Activated T-helper 1 cell treated with Interleukin-2 at 50 U/mL for 16 hours (primary cell): ENCODE data around the gene RAB15.

Experiments
- DNase-seq: peaks from one replicate; pipeline ENCODE4 v3.0.0-alpha.2; 2020; ENCODE audit warnings: low read depth

RAB15 gene

DNA sequence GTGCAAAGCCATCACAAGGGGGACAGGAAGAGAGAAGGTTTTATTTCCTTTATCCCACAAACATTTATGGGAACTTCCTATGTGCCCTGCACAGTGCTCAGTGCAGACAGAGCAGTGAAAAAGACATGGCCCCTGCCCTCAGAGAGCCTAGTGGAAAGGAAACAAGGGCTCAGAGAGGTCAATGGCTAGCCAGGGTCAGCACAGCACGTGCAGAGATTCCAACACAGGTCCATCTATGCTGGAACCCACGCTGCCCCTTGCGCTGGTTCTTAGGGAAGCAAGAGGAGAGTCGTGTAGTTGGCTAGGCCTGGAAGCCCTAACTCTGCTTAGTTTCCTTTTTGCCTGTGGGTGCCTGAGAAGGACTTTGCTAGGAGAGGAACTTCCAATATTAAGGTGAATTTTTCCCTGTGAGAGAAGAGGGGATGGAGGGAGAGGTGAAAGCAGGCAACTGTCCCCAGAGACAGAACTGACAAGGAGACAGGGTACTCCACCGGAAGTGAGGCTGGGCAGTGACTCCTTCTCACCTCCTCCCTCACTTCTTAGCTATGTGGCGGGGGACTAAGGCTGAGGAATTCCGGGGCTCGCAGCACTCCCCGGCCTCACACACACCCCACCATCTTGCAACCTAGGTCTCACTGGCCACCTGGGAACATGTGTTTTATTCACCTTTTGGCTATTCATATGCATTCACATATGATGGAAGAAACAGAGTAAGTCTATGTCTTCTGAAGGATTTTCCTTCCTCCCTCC lies 17.5 kb downstream of the RAB15 start:
- no peak for DNase-seq

DNA sequence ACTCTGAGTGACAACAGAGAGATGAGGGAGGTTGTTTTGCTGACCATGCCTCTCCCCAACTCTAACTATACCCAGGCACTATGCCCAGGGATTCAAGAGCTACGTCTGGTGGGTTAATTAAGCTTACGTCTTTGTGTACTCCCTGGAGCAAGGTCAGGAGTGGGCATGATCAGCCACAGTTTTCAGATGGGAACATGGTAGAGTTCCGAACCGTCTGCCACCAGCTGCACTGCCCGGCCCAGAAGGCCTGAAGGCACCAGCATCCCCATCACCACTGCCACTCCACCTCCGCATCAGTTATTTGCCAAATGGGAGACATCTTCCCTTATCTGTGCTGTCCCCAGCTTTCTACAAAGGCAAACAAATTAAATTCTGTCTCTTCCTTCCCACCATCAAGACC lies 18.5 kb downstream of the RAB15 start:
- no peak for DNase-seq

DNA sequence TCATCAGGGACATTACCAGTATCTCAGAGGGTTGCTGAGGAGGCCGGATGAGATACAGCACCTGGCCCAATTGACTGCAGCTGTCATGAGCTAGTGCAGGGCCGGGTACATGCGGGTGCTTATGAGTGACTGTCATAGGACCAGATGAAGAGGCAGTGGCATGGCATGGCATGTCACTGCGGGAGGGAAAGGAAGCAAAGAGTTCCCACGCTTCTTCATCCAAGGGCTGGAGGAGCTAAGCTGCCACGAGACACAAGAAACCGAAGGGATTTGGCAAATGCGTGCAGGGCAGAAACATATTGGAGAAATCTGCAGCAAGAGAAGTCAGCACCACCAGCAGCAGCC lies 18.9 kb downstream of the RAB15 start:
- DNase-seq: no peak

GRCh38 chr14:64952598-64953309 lies 19.4 kb downstream of the RAB15 start:
- DNase-seq: no peak

- no peak for DNase-seq
Observed at GRCh38 chr14:64951724-64952123, 20.4 kb downstream of the RAB15 start.

DNA sequence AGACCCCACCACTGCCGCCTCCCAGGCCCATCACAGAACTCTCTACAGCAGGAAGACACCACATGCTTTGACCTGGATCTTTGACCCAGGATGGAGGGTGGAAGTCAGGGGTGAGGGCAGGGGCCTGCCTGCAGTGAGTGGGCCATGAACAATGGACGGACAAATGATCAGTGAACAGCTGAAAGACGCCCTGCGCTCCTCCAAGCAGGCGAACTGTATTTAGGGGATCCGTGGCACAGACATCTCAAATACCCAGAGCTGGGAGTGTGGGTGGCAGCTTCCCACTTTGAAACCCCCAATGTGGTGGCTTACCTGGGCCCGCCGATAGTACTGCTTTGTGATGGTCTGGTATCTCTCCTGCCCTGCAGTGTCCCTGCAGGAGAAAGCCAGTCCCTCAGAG lies 20.8 kb downstream of the RAB15 start:
- DNase-seq: no peak

- DNase-seq: no peak
Observed at GRCh38 chr14:64950889-64951288, 21.2 kb downstream of the RAB15 start.

DNA sequence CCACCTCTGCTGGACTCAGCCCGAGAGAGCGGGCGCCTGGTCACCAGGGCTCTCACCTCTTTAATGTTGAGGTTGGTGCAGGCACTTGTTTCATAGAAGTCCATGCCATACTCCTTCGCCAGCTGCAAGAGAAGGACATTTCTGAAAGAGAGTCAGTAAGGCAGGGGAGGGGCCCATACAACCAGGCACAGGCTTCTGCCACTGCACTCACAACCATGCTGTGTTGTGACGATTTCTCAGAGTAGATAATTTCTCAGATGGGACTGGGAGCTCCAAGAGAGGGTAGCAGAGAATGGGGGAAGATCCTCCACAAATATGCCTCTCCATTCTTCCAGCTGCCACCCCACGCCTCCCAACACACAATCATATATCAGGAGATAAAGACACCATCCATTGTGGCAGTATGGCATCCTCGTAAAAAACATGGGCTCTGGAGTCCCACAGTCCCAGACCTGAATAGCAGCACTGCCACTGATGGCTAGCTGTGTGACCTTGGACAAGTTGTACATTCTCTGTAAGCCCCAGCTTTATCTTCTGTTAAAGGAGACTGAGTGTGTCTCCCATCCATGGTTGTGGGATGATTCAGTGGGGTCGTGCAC lies 23.4 kb downstream of the RAB15 start:
- no peak for DNase-seq

DNA sequence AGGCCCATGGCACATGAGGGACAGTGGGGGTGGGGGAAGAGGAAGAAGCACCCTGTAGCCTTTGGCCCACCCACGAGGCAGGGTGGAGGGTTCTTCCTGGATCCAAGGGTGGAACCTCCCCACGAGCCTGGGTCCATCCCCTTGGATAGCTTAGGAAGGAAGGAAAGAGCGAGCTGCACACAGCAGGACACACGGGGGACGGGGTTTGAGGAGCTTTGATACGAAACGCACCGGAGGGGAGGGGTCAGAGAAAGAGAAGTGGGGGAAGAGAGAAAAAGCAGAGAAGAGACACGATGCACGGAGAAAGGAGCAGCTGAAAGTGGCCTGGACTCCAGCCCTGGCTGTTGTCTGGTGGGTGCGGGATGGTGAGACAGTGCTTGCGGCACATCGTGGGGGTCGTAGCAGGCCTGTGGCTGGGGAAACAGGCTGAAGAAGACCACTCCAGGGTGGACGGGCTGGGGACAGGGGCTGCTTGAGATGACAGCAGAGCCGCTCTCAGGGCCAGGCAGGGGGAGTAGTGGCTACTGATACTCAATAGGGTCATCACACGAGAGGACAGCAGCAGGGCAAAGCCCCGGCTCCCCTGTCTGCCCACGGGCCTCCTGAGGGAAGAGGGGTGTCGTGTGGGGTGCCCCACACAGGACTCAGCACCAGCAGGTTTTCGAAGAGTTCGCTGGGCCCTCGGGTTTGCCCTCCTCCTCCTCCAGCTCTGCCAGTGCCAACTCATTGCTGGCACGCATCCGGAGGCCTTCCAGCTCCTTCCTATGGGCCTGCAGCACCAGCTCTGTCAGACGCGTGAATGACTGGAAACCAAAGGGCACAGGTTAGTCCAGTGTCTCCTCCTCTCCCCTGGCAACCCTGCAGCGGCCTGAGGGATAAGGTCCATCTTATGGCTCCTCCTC lies 24.2 kb downstream of the RAB15 start:
- no peak for DNase-seq

- no peak for DNase-seq
Observed at GRCh38 chr14:64946310-64947045, 25.7 kb downstream of the RAB15 start.

GRCh38 chr14:64945431-64946178 lies 26.5 kb downstream of the RAB15 start:
- DNase-seq: no peak

DNA sequence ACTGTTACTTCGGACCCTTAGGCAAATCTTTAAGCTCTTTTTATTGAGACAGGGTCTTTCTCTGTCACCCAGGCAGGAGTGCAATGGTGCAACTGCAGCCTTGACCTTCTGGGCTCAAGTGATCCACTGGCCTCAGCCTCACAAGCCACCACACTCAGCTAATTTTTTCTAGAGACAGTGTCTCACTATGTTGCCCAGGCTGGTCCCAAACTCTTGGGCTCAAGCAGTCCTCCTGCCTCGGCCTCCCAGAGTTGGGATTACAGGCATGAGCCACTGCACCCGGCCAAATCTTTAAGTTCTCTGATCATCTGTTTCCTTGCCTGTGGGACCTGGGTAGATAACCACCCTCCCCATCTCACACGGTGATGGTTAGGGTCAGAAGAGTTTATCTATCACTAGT lies 27.3 kb downstream of the RAB15 start:
- DNase-seq: no peak

DNA sequence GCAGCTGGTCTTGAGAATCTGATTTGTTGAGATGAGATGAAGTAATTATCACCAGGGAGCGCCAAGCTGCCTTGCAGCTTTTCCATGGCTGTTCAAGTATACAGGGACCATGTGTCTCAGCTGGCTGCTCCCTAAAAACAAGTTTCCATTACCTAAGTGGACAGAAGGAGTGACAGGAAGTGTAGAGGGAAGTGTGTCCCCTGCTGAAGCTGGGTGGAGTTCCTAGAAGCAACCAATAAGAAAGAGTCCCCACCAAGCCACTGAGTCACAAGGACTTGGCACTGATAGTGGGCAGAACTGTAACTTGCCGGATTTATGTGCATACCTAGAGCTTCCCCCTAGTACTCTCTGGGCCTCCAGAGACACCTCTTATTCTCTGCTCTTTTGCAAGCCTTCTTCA lies 28.1 kb downstream of the RAB15 start:
- no peak for DNase-seq

DNA sequence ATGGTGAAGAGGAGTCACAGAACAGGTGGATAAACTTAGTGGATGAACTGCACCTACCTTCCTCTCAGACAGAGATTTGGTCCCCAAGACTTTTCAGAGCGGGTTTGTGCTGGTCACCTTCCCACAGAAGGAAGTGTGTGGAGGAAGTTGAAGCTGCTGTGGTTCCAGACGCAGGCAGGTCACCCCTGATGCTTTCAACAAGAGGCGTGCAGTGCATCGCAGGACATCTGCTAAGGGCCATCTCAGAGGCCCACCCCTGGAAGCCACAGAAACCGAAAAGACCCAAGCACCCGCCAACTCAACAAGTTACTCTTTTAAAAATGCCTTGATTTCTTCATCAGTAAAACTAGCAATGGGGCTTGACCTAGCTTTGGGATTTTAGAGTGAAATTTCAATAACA lies 28.6 kb downstream of the RAB15 start:
- DNase-seq: no peak

DNA sequence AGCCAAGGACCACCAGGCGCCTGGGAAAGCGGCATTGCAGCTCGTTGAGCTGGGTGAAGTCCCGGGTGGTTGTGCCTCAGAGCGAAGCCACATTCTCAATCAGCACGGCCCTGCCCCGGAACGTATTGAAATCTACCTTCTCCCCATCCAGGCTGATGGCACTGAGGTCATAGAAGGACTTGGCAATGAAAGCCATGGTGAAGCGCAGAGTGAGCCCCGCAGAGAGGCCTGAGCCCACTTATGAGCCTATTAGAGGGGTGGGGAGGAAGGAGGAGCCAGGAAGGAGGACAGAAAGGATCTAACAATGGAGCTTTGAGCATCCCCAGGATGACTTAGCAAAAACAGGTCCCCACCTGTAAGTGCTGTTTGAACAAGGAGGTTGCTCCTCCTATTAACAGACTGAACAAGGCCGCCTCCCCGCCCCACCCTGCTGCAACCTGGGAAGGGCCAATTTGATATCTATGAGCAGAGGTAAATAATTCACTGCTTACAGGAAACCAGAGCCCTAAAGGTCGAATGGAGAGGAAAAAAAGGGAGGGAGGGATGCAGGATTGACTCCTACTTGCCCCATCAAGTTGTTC lies 29.5 kb downstream of the RAB15 start, which contains the start of gene GPX2:
Gene GPX2 (minus strand): TSS at position 215 of the 581 bp plus-strand sequence. CDS start 19 bp downstream, at position 196.
- no peak for DNase-seq

- no peak for DNase-seq
Observed at GRCh38 chr14:64940336-64940910, 31.7 kb downstream of the RAB15 start.

GRCh38 chr14:64939817-64940190 lies 32.3 kb downstream of the RAB15 start:
- no peak for DNase-seq

DNA sequence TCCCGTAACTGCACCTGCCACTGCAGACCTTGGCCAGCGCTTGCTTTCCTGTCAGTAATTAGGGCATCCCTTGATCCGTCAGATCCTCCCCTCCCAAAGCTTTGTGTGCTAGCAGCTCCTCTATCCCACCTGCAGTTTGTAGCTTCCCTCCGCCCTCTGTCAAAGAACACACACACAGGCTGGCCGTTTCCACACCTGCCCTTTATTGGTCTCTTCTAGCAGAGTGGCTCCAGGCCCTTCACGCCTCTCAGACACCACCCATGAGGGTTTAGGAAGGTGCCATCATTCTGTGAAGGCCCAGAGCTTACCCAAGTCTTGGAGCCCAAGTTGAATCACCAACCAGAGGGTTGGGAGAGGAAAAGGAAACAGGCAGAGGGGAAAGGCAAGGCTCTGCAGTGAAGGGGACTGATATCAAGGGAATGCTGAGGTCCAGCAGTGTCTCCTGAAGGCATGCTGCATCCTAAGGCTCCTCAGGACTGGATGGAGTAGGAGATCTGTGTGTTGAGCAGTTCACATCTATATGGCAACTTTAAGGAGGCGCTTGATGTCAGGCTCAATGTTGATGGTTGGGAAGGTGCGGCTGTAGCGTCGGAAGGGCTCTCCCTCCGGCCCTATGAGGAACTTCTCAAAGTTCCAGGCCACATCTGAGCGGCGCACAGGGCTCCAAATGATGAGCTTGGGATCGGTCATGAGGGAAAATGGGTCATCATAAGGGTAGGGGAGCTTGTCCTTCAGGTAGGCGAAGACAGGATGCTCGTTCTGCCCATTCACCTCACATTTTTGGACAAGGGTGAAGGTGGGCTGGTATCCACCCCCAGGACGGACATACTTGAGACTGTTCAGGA lies 32.9 kb downstream of the RAB15 start:
- no peak for DNase-seq

DNA sequence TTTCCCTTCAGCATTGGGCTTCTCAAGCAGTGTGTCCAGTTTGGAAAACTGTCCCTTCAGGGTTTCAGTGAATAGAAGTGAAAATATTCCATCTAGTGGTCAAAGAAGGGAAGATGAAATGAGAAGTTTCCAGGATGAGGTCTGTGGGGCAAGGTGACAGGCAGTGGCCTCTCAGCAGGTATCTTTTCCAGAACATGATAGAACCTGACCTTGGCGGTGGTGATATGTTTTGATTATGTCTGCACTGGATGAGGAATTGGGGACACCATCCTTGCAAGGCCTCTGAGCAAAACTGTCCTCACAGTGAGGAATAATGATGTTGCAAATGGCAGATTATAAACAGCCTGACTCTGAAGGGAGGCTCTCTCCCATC lies 34.3 kb downstream of the RAB15 start:
- no peak for DNase-seq
